Measurements from ENCODE around the gene G2E3.

The G2E3 gene

DNA sequence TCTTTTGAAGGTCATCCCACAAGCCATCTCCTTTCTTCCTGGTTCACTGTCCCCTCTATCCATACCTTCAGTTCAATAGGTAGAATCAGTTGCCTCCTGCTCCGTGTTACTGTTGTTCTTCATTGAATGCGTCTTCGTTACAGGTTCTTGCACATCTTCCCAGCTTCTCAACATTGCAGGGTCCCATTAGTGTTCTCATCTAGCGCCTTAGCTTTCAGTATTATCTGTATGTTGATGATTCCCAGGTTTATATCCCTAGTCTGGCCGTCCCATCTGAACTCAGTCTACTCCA, 65.1 kb downstream of the G2E3 start:
- TF ChIP-seq TAF1 (IDR thresholded peaks at IDR 0.05; ENCODE audit: borderline replicate concordance, insufficient read depth, low read length) (no peak), FOXP2 (optimal IDR thresholded peaks at IDR 0.05; ENCODE audit: borderline replicate concordance, extremely low read depth, extremely low read length, insufficient read depth) (no peak), SIN3A (IDR thresholded peaks at IDR 0.05; ENCODE audit: borderline replicate concordance, insufficient read depth, low read length) (no peak), POLR2AphosphoS5 (IDR thresholded peaks at IDR 0.05; ENCODE audit: low read depth, low read length) (no peak)
- TF ChIP-seq, protein P1, sequence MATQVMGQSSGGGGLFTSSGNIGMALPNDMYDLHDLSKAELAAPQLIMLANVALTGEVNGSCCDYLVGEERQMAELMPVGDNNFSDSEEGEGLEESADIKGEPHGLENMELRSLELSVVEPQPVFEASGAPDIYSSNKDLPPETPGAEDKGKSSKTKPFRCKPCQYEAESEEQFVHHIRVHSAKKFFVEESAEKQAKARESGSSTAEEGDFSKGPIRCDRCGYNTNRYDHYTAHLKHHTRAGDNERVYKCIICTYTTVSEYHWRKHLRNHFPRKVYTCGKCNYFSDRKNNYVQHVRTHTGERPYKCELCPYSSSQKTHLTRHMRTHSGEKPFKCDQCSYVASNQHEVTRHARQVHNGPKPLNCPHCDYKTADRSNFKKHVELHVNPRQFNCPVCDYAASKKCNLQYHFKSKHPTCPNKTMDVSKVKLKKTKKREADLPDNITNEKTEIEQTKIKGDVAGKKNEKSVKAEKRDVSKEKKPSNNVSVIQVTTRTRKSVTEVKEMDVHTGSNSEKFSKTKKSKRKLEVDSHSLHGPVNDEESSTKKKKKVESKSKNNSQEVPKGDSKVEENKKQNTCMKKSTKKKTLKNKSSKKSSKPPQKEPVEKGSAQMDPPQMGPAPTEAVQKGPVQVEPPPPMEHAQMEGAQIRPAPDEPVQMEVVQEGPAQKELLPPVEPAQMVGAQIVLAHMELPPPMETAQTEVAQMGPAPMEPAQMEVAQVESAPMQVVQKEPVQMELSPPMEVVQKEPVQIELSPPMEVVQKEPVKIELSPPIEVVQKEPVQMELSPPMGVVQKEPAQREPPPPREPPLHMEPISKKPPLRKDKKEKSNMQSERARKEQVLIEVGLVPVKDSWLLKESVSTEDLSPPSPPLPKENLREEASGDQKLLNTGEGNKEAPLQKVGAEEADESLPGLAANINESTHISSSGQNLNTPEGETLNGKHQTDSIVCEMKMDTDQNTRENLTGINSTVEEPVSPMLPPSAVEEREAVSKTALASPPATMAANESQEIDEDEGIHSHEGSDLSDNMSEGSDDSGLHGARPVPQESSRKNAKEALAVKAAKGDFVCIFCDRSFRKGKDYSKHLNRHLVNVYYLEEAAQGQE (IDR thresholded peaks at IDR 0.05; ENCODE audit: insufficient read depth in 1 of 2, low read depth in 2 of 2, low read length in 2 of 2): no peak

DNA sequence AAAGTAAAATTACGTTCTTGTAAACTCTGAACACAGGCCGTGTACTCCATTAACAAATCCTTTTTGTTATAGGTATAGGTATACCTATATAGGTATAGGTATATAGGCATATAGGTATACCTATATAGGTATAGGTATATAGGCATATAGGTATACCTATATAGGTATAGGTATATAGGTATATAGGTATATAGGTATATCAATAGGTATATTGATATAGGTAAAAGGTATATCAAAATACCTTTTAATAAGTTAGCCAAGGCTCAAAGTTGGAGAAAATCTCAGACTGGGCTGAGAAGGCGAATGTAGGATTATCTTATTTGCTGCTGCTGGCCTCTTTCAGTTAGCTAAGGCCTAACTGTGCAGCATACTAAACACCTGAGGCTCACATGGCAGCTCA, 66.6 kb downstream of the G2E3 start:
- TF ChIP-seq FOXP2 (optimal IDR thresholded peaks at IDR 0.05; ENCODE audit: borderline replicate concordance, extremely low read depth, extremely low read length, insufficient read depth) (no peak), POLR2AphosphoS5 (IDR thresholded peaks at IDR 0.05; ENCODE audit: low read depth, low read length) (no peak), SIN3A (IDR thresholded peaks at IDR 0.05; ENCODE audit: borderline replicate concordance, insufficient read depth, low read length) (no peak), TAF1 (IDR thresholded peaks at IDR 0.05; ENCODE audit: borderline replicate concordance, insufficient read depth, low read length) (no peak)
- TF ChIP-seq, protein P1 (IDR thresholded peaks at IDR 0.05; ENCODE audit: insufficient read depth in 1 of 2, low read depth in 2 of 2, low read length in 2 of 2): no peak

DNA sequence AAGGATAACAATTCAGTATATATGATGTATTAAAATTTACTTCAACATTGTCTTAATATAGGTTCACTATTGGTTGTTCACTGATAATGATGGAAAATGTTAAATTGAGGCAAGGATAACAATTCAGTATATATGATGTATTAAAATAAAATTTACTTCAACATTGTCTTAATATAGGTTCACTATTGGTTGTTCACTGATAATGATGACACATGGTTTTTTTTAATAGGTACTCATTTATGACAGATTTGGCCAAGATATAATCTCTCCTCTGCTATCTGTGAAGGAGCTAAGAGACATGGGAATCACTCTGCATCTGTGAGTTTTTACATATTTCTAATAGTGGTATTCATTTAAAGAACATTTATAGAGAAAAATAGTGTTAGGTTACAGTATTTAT, 71.3 kb downstream of the G2E3 start:
- TF ChIP-seq TAF1 (IDR thresholded peaks at IDR 0.05; ENCODE audit: borderline replicate concordance, insufficient read depth, low read length) (no peak), POLR2AphosphoS5 (IDR thresholded peaks at IDR 0.05; ENCODE audit: low read depth, low read length) (no peak), SIN3A (IDR thresholded peaks at IDR 0.05; ENCODE audit: borderline replicate concordance, insufficient read depth, low read length) (no peak), FOXP2 (optimal IDR thresholded peaks at IDR 0.05; ENCODE audit: borderline replicate concordance, extremely low read depth, extremely low read length, insufficient read depth) (no peak)
- TF ChIP-seq, protein P1 (IDR thresholded peaks at IDR 0.05; ENCODE audit: insufficient read depth in 1 of 2, low read depth in 2 of 2, low read length in 2 of 2): no peak

DNA sequence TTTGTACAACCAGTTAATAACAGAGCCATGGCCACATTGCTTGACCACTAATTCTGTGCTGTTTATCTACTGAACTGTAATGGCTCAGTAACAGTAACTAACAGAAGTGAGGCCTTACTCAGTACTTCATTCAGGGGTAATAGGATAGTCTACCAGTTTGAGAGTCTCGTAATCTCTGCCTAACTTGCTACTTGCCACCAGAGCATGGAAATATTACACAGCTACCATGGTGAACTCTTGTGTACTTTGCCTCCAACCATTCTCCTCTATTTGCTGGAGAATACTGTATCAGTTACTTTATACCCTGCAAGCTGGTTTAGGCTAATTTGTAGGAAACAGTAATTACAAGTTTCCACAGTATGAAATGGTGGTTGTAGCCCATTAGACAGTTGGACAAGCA, 73.8 kb downstream of the G2E3 start:
- TF ChIP-seq FOXP2 (optimal IDR thresholded peaks at IDR 0.05; ENCODE audit: borderline replicate concordance, extremely low read depth, extremely low read length, insufficient read depth): no peak
- TF ChIP-seq, protein P1 (IDR thresholded peaks at IDR 0.05; ENCODE audit: insufficient read depth in 1 of 2, low read depth in 2 of 2, low read length in 2 of 2): no peak
- TF ChIP-seq TAF1 (IDR thresholded peaks at IDR 0.05; ENCODE audit: borderline replicate concordance, insufficient read depth, low read length): no peak
- no peak for TF ChIP-seq SIN3A (IDR thresholded peaks at IDR 0.05; ENCODE audit: borderline replicate concordance, insufficient read depth, low read length)
- TF ChIP-seq POLR2AphosphoS5 (IDR thresholded peaks at IDR 0.05; ENCODE audit: low read depth, low read length): no peak

DNA sequence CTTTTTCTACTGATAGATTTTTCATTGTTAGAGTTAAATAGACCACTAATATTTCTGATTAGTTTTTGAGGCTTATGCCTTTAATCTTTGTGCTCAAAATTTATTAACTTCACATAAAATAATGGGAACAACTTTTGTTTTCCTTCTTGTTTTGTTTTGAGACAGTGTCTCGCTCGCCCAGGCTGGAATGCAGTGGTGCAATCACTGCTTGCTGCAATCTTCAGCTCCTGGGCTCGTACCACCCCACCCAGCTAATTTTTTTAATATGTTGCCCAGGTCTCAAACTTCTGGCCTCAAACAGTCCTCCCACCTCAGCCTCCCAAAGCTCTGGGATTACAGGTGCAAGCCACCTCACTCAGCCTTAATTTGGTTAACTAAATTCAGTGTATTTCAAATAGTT, 80.0 kb downstream of the G2E3 start:
- TF ChIP-seq POLR2AphosphoS5 (IDR thresholded peaks at IDR 0.05; ENCODE audit: low read depth, low read length): no peak
- no peak for TF ChIP-seq FOXP2 (optimal IDR thresholded peaks at IDR 0.05; ENCODE audit: borderline replicate concordance, extremely low read depth, extremely low read length, insufficient read depth)
- no peak for TF ChIP-seq SIN3A (IDR thresholded peaks at IDR 0.05; ENCODE audit: borderline replicate concordance, insufficient read depth, low read length)
- TF ChIP-seq, protein P1 (IDR thresholded peaks at IDR 0.05; ENCODE audit: insufficient read depth in 1 of 2, low read depth in 2 of 2, low read length in 2 of 2): no peak
- no peak for TF ChIP-seq TAF1 (IDR thresholded peaks at IDR 0.05; ENCODE audit: borderline replicate concordance, insufficient read depth, low read length)

All from PFSK-1 (cell line).